Stimulated activated CD8-positive, alpha-beta memory T cell treated with anti-CD3 and anti-CD28 coated beads, Interleukin-12 subunit alpha, Interleukin-12 subunit beta, amount 100 ng/mL, for 1 hour (primary cell): ENCODE data around the gene RBM17.
"Not testable (repeated sequence)": the region's sequence is repeated elsewhere in the genome, so short reads cannot be mapped to it uniquely, and the experiment has no call there.

Source experiments
- DNase-seq: peaks from one replicate; pipeline ENCODE4 v3.0.0-alpha.2; 2020; ENCODE audit warnings: low read depth

The RBM17 gene

DNA sequence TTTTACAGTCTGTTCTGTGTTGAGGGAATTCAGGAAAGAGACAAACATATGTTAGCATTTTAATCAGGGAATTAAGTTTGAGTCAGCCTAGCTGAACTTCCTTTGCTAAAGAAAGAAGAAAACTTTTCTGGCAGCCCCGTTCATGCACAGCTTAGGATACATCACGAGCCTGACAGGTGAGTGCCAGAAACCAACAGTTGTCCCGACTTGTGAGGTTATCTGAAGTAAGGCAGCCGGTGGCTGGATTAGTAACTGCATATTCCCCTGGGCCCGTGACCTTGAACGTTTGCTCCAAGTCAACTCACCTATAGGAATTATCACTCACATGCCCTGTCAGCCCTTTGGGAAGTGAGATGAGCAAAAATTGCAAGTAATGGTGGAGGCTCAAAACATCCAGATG, 24.1 kb downstream of the RBM17 start:
- no peak for DNase-seq

DNA sequence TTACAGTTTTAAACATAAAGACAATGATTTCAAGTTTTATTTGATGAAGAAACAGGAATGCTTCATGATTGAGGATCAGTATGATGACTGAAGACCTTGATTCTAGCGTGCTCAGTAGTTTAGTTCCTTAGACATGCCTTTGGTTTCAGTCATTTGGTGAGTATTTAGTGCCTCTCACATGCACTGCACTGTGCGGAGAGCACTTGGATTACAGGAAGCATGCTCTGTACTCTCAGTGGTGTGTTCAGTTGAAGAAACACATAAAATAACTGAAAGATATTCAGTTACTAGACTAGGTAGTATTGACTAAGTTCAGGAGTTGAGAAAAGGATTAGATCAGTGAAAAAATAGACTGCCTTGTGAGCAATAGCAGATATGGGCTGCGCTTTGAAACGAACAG, 25.5 kb downstream of the RBM17 start:
- no peak for DNase-seq

DNA sequence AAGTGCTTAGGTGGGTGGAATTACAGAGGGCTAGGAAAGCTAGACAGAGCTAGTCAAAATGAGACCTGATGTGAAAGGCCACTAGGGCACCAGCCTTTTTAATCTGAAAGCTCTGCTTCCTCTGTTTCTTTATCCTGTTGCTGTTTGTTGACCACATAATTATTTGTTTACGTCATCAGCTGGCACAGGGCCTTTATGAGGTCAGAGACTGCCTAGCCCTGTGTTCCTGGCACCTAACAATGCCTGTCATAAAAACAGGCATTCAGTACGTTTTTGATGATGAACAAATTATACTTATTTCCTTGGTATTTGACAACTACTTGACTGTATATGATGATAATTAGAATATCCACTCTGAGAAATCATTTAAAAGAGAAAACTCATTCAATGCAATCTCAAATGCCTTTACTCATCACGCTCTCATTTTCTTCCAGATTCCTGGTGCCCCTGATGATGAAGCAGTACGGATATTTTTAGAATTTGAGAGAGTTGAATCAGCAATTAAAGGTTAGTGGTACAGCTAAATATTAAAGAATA, 26.0 kb downstream of the RBM17 start:
- no peak for DNase-seq

DNA sequence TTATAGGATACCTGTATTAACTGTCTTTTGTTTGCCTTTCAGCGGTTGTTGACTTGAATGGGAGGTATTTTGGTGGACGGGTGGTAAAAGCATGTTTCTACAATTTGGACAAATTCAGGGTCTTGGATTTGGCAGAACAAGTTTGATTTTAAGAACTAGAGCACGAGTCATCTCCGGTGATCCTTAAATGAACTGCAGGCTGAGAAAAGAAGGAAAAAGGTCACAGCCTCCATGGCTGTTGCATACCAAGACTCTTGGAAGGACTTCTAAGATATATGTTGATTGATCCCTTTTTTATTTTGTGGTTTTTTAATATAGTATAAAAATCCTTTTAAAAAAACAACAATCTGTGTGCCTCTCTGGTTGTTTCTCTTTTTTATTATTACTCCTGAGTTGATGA, 26.6 kb downstream of the RBM17 start:
- no peak for DNase-seq

DNA sequence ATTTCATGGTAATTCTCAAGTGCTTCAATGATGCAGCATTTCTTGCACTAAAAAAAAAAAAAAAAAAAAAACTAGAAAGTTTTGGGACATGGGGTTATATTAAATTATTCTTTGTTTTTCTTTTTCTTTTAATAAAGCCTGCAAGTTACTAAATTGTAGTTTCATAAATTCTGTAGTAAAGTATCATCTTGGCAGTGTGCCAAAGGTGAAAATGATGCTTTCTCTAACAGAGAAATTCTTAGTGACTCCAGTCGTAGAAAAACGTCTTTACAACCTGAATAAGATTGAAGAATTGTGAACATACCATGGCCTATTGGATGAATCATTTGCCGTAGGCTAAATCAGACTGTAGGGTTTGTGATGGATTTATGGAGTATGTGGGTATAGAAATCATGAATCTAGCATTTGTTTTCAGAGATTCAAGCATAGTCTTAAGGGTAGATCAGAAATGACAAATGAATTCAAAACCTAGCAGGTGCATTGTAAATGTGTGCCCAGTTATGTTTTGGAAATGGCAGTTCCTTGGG, 27.1 kb downstream of the RBM17 start:
- no peak for DNase-seq

DNA sequence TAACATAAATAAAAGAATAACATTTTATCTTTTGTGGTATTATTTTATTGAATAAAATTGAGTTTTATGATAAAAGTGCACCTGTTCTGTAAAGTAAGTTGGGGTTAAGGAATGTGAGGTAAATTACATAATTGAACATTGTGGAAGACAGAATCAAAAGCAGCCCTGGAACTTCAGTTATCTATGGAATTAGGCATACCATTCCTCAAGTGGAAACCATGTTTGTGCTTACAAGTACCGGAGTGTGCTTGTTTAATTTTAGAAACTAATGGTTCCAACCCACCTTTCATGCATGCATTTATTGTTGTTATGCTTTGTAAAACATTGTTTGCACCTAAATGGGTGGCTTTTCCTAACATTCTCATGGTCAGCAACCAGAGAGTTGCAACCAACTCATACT, 28.0 kb downstream of the RBM17 start:
- no peak for DNase-seq

DNA sequence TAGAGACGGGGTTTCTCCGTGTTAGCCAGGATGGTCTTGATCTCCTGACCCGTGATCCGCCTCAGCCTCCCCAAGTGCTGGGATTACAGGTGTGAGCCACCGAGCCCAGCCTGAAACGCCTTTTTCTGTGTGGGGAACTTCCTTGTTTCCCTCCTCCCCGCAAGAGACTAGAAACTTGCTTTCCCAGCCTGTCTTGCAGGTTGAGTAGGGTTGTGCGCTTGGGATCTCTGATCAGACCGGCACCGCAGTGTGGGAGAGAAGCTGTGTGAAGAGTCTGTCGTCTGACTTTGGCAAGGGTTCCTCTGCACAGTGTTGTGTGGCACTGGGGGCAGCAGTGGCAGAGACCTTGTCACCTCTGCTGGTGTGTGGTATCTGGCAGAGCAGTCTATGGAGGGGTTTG, 28.9 kb downstream of the RBM17 start:
- no peak for DNase-seq

DNA sequence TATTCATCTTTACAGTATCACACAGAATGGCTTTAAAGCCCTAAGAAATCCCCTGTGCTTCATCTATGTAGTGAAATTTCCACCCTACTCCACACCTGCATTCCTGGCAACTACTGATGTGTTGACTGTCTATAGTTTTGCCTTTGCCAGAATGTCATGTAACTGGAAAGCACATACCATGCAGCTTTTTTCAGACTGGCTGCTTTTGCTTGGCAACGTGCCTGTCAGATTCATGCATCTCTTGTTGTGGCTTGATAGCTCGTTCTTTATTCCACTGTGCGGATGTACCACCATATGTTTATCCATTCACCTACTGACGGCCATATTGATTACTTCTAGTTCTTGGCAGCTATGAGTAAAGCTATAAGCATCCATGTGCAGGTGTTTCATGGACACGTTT, 30.6 kb downstream of the RBM17 start:
- no peak for DNase-seq

DNA sequence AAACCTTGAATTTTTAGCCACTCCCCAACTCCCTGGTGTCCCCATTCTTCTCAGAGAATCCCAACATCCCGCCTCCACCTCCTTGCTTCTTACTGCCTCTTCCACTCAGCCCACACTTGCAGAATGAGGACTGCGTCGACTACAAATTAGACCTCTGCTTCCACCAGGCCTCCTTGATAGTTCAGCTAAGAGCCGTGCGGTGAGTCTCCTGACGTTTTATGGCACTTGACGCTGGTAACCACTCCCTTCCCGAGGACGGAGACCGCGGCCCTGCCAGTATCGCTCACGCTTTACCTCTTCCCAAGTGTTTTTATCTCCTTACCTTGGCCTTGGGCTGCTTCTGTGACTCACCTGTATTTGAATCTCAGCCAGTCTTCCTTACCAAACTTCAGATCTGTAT, 31.1 kb downstream of the RBM17 start:
- DNase-seq, result no peak

DNA sequence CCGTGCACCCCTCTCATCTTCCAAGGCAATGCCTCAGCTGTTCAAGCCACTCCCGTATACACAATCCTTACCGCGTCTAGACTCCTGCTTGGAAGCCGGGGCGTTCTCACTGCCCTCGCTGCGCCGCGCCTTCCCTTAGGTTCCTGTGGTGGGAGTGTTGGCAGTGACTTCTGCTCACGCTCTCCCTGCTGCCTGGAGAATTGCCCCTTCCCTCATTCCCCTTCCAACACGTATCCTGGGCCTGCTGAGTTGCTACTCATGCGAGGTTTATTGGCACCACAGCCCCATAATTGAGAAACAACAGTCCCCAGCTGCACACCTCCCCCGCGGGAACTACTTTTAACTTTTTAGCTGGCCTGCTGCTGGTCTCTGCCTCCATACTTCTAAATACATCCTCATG, 31.9 kb downstream of the RBM17 start:
- DNase-seq, result no peak

DNA sequence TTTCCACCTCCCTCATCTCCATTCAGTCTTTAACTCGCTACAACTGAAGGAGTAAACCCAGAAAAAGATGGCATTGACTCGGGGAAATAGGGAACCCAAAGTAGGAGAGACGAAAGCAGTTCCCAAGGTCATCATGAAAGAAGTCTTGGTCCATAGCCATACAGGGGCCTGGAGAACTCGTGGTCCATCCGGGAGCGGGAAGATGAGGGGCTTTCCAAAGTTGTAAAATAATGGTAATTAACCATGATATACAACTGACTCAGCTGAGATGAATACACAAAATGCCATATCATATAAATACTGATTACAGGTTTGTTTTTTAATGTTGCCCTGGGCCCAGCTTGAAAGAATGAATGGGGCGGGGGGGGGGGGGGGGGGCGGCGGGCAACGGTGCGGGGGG, 32.3 kb downstream of the RBM17 start:
- DNase-seq, result no peak

DNA sequence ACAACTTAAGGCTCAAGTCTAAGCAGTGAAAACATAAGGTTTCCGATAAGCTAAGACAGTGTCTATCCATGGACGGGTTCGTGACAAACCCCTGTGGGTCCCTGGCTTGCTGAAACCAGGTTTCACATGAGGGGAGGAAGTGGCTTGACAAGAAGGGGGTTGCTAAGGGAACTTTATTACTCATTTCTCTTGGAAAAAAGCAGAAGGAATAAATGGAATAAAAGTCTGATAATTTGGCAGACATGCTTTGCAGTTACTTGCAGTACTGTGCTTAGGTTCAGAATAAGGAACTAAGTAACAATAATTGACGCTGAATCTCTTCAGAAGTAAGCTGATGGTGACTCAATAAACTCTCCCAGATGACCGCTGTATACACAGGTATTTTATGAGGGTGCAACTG, 34.7 kb downstream of the RBM17 start:
- DNase-seq, result no peak

DNA sequence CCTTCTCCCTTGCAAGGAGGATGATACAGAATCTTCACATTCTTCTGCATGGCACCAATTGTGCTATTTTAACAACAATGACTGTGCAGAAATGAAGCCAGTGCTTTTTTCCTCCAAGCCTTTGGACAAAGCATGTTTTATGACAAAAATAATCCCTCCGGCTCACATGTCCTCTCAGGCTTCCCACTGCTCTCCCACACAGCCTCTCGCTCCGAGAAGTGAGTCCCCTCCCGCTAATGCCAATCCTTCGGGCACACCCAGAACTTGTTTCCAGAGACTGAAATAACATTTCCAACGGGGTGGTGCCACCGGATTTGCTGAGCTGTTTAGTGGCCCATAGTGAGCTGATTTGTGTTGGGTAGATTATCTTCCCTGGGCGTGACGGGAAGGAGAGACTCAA, 35.8 kb downstream of the RBM17 start:
- no peak for DNase-seq

DNA sequence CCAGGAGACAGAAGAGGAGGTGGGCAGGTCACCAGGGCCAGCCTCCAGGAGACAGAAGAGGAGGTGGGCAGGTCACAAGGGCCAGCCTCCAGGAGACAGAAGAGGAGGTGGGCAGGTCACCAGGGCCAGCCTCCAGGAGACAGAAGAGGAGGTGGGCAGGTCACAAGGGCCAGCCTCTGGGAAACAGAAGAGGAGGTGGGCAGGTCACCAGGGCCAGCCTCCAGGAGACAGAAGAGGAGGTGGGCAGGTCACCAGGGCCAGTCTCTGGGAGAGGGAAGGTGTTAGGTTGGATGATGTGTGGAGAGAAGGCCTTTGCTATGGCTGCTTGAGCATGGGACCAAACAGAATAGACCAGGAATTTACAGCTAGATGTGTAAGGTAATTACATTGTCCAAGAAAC, 38.6 kb downstream of the RBM17 start:
- DNase-seq, result not testable (repeated sequence)

DNA sequence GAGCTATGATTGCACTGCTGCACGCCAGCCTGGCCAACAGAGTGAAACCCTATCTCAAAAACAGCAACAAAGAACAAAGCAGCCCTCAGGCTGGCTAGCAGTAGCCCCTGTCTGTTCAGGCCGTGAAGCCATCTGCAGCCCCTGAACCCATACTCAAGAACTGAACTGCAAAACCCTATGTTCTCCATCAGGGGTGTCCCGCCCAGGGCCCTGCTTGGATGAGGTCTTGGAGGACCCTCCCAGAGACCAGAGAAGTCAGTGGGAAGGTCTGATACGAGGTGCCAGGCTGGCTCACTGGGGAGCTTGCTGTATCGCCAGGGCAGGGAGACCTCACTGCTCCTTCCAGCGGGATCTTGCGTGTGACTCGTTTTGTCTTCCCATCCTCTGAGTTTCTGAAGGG, 39.3 kb downstream of the RBM17 start:
- DNase-seq, result no peak

DNA sequence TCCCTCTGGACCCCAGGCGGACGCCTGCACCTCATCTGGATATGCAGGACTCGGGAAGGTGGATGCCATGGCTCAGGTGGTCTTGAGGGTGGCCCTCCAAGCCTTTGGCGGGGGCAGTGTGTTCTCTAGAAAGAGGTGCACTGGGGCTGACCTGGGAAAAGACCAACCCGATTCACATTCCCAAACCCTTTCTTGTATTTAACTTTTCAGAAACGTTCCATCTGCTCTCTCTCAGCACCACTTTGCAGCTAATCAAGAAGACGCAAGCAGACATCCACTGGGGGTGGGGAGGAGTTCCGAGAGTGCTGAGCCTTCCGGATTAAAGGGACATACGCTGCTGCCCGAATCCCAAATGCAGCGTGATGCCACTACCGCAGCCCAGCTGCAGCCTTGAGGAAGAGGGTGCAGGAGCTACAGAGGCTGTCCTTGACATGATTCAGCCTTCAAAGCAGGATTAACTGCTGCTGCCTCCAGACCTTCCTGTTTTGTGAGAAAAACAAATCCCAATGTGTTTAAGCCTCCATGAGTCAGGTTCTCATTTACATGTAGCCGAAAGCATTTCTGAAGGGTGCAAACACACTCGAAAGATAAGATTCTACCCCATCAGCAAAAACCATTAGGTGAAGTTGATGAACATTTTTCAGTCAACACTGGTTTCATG, 39.9 kb downstream of the RBM17 start:
- DNase-seq, result no peak

DNA sequence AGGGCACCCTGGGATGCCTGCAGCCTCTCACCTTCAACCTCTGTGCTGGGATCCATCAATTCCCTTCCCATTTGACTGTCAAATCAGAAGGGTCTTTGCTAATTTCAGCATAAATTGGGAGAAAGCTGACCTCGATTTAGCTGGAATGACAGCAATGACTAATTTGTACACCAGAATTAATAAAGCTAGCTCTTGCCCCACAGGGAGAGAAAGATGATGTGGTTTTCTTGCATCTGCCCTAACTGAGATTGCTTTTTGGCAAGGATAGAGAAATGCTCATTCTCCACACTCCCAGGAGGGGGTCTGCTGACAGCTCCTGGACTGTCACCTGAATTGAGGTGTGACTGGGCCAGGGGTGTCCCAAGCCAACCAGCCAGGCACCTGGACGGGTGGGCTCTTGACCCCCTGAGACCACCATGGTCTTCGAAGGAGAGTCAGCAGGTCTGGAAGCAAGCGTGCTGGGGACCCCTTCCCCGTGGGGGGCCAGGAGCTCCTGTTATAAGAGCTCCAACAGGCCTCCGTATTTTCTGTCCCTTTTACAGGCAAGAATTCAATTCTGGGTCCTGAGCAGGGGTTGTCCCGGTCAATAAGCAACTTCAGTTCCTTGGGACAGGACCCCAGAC, 42.1 kb downstream of the RBM17 start:
- no peak for DNase-seq

DNA sequence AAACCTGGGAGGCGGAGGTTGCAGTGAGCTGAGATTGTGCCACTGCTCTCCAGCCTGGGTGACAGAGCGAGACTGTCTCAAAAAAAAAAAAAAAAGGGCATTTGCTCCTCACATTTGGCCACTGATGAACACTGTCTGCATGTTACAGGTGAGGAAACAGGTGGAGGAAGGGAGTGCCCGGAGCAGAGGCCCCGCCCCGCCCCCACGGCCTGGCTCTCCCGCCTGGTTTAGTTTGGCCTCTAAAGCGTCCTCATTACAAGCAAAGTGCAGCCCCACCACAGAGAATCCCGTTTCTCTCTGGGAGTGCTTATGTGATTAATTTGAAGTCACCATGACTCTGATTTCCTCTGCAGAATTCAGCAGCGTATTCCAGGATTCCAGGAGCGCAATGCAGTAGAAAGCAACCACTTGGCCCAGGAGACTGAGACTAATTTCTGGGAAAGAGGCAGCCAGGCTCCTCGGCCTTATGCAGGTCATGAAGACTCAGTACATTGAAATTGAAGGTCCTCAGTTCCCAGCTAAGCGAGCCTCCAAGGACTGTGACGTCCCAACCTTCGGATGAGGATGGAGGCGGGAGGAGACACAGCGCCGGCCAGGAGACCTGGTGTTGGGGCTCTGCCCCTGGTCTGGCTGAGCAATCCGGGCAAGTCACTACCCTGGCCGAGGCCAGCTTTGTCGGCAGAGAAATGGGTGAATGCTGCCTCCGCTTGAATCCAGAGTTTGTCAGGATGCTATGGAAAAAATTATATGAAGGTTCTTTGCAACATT, 44.7 kb downstream of the RBM17 start:
- no peak for DNase-seq

DNA sequence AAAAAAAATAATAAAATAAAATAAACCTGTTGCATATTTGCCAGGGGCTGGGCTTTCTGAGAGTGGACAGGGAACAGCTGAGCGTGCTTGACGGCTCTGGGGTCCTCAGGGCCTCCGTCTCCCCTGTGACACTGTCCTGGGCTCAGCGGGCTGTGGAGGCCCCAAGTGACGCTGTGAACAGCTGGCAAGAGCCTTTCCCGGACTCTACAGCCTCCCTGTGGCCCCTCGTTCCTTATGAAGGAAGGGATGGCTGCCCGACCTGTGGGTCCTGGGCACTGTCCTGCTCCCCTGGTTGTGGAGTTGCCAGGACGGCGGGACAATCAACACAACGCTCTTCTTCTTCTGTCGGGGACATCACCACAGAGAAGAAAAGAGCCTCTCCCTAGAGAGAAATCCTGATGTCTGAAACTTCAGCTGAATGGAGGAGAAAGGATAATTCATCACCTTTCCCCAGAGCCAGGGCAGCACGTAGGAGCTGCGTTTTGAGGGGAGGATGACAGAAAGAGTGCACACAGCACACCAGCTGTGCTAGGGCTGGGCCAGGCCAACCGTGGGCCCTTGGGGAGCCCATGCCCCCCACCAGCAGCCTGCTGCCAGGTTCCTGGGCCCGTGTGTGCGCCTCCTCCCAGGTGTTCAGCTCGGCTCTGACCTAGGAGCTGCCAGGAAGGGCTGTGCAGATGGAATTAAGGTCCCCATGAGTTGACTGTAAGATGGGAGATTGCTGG, 45.4 kb downstream of the RBM17 start:
- DNase-seq, result no peak

DNA sequence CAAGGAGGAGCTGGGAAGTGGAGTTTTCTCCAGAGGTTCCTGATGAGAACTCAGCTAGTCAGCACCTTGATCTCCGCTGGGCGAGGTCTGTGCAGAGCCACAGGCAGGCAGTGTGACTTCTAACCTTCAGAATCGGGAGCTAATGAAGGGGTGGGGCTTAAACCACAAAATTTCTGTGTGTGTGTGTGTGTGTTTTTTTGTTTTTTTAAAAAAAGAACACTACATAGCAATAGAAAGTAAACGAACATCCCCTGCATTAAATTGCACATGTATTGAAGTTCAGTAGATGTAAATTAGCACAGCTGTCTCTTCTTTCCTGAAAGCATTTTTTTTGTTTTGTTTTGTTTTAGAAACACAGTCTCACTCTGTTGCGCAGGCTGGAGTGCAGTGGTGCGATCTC, 46.2 kb downstream of the RBM17 start:
- no peak for DNase-seq

DNA sequence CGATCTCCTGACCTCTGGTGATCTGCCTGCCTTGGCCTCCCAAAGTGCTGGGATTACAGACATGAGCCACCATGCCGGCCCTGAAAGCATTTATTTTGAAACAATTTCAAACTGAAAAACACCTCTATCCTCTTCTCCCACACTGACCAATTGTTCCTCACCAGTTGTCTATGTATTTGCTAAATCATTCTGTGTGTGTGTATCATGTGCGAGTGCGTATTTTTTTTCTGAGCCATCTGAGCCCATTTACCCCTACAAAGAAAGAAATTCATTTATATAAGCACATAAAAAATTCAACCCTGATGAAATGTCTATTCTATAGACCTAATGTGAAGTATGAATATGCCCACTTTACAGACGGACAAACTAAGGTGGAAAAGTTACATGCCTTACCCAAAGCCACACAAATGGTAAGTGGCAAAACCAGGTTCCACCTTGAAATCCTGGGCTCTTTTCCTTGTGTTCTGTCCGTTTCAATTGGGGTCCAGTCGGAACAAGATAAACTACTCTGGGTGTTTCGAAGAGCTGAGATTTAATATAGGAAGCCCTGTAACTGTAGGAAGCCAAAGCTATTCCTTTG, 46.8 kb downstream of the RBM17 start:
- DNase-seq, result no peak
